Raji (cell line): Measurements from ENCODE around the gene CNTN3.

Experiments used
- POLR2A ChIP-seq: IDR thresholded peaks from 2 replicates; pipeline ENCODE4 v1.6.1; 2011; ENCODE audit warnings: low read depth, low read length, control low read depth; ENCODE audit not compliant: insufficient read depth

The CNTN3 gene

GRCh38 chr3:74614107-74614967 is at the start of gene CNTN3:
Gene CNTN3, minus strand, starts transcription at chr3:74614659. Its CDS starts 93,547 bp downstream, at chr3:74521112.
- TF ChIP-seq POLR2A: no peak

GRCh38 chr3:74663178-74663577 is 48.7 kb upstream of the CNTN3 start:
- TF ChIP-seq POLR2A: no peak

- TF ChIP-seq POLR2A: no peak
These were observed 47.2 kb upstream of the CNTN3 start for GRCh38 chr3:74661672-74662071.

- no peak for TF ChIP-seq POLR2A
These were observed 37.4 kb upstream of the CNTN3 start for GRCh38 chr3:74651885-74652284.

GRCh38 chr3:74651292-74651691 is 36.8 kb upstream of the CNTN3 start:
- TF ChIP-seq POLR2A: no peak

GRCh38 chr3:74648107-74648506 is 33.6 kb upstream of the CNTN3 start:
- no peak for TF ChIP-seq POLR2A

- TF ChIP-seq POLR2A: no peak
These were observed 31.6 kb upstream of the CNTN3 start for GRCh38 chr3:74646094-74646493.

GRCh38 chr3:74643636-74644035 is 29.2 kb upstream of the CNTN3 start:
- TF ChIP-seq POLR2A: no peak

GRCh38 chr3:74642876-74643275 is 28.4 kb upstream of the CNTN3 start:
- no peak for TF ChIP-seq POLR2A

GRCh38 chr3:74640211-74640610 is 25.8 kb upstream of the CNTN3 start:
- no peak for TF ChIP-seq POLR2A

GRCh38 chr3:74639681-74640080 is 25.2 kb upstream of the CNTN3 start:
- TF ChIP-seq POLR2A: no peak

GRCh38 chr3:74636981-74637380 is 22.5 kb upstream of the CNTN3 start:
- no peak for TF ChIP-seq POLR2A

- TF ChIP-seq POLR2A: no peak
These were observed 18.6 kb upstream of the CNTN3 start for GRCh38 chr3:74633021-74633420.

GRCh38 chr3:74631351-74632140 is 17.1 kb upstream of the CNTN3 start:
- TF ChIP-seq POLR2A: no peak

- no peak for TF ChIP-seq POLR2A
These were observed 16.1 kb upstream of the CNTN3 start for GRCh38 chr3:74630602-74631001.

- TF ChIP-seq POLR2A: no peak
These were observed 11.6 kb upstream of the CNTN3 start for GRCh38 chr3:74626011-74626410.
